HFF-Myc (cell line): ENCODE data around the gene RBP2.
A peak's percentile ranks its signal among the peaks of the same experiment; 100 is the strongest.

ENCODE experiments used
- DNase-seq: peaks from one replicate; pipeline ENCODE4 v3.0.0-alpha.2; 2011; ENCODE audit warnings: low read depth; ENCODE audit errors: extremely low read depth
- H3K4me3 ChIP-seq: replicated peaks from 2 replicates; pipeline ENCODE4 v1.5.1; 2011; ENCODE audit warnings: low read depth, mild to moderate bottlenecking, control low read depth, low read length
- TF ChIP-seq, protein P1 (sequence below): IDR thresholded peaks from 2 replicates; pipeline ENCODE4 v1.5.1; 2012; ENCODE audit warnings: mild to moderate bottlenecking, low read depth, low read length, control low read depth; ENCODE audit errors: missing control alignments

RBP2 gene

DNA sequence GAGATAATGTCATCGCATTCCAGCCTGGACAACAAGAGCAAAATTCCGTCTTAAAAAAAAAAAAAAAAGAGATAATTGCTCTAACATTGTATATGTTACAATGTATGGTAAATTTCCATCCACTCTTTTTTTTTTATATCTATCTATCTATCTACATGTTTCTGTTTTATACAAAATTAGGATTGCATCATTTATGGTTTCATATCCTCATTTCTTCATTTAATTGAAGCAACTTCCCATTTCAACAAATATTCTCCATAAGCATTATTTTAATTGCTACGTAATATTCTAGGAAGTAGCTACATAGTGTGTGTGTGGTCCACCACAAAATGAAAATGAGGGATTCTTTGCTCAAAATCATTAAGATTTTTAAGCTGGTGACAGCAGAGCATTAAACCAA, 44.8 kb upstream of the RBP2 start:
- TF ChIP-seq, protein P1, sequence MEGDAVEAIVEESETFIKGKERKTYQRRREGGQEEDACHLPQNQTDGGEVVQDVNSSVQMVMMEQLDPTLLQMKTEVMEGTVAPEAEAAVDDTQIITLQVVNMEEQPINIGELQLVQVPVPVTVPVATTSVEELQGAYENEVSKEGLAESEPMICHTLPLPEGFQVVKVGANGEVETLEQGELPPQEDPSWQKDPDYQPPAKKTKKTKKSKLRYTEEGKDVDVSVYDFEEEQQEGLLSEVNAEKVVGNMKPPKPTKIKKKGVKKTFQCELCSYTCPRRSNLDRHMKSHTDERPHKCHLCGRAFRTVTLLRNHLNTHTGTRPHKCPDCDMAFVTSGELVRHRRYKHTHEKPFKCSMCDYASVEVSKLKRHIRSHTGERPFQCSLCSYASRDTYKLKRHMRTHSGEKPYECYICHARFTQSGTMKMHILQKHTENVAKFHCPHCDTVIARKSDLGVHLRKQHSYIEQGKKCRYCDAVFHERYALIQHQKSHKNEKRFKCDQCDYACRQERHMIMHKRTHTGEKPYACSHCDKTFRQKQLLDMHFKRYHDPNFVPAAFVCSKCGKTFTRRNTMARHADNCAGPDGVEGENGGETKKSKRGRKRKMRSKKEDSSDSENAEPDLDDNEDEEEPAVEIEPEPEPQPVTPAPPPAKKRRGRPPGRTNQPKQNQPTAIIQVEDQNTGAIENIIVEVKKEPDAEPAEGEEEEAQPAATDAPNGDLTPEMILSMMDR: no peak
- DNase-seq: no peak
- no peak overlapping the region for H3K4me3 ChIP-seq

DNA sequence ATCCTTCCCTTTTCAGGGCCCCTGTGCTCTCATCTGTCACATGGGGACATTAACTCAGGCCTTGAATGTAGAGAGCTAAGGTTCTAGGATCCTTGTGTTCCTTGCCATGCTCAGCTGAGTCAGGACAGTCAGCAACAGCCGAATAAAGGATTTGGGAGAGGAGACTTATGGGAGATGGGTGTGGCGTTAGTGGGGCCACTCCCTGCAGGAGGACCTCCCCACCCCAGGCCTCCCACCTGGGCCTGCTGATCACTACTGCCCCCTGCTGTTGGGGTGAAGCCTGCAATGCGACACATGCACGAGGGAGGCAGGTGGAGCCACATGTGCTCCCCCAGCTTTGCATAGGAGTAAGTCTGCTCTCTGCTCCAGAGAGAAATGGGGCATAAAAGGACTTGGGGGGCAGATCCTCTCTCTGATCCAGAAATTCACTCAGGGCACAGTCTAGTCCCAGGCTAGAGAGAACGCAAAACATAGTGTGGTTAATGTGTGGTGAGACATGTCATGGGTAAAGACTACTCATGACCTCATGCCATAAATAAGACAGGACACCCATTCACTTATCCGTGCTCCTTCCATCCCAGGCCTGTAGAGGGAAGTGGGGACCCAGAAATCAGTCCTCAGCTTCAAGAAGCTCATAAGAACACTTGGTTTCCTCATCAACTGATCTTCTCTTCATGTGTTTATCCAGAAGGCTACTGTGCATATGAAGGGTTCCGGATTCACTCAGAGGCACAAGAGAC, 43.9 kb upstream of the RBP2 start:
- TF ChIP-seq, protein P1: peak; percentile 50
- no peak for DNase-seq
- H3K4me3 ChIP-seq: no peak overlapping the region

DNA sequence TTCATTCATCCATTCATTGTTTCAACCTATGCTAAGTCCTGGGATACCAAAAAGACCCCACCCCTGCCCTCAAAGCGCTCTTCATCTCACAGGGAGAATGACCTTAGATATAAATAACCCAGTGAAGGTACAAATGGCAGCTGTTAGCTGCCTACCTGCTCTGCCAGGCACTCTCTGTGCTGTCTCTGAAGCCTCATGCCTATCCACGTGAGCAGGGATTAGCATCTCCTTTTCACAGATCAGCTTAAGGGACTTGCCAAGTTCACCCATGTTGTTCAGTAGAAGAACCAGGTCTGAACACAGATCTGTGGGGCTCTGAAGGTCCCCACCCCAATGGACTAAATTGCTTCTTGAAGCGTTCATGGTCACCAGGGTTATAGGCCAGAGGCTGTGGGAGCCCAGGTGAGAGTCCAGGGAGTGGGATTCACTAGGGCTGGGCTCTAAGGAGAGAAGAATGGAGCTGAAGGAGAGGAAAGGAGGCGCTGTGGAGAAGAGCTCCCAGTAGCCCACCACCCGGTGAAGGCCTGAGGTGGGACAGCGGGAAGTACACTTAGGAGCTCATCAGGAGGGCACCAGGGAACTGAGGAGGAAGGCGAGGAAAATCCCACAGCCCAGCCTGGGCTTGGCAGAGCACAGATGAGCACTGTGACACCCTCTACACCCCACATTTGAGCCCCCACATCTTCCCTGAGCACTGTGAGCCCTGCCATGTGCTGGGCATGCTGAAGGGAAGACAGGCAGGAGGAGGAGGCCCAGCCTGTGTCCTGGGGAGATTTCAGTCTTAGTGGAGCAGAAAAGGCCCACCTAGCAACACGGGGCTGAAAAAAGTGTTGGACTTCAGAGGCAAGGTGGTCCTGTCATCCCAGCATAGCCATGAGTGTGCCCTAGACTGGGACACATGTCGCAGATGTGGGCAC, 42.9 kb upstream of the RBP2 start:
- no peak for DNase-seq
- H3K4me3 ChIP-seq: no peak overlapping the region
- TF ChIP-seq, protein P1: no peak

DNA sequence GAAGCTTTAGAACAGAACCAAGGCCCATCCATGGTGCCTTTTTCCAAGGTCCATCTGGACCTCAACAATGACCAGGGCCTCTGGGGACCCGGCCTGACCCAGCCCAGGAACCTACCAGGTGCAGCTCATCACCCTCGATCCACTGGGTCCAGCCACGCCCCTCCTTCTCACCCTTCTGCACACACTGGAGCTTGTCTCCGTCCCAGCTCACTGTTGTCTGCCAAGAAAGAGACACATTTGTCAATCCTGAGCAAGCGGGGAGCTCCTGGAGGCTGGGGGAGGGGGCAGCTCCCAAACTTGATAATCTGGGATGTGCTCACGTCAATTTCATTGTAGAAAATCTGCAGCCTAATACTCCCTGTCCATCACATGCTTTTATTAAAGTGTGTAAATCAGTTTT, 42.0 kb upstream of the RBP2 start:
- TF ChIP-seq, protein P1: no peak
- H3K4me3 ChIP-seq: no peak overlapping the region
- DNase-seq: no peak

DNA sequence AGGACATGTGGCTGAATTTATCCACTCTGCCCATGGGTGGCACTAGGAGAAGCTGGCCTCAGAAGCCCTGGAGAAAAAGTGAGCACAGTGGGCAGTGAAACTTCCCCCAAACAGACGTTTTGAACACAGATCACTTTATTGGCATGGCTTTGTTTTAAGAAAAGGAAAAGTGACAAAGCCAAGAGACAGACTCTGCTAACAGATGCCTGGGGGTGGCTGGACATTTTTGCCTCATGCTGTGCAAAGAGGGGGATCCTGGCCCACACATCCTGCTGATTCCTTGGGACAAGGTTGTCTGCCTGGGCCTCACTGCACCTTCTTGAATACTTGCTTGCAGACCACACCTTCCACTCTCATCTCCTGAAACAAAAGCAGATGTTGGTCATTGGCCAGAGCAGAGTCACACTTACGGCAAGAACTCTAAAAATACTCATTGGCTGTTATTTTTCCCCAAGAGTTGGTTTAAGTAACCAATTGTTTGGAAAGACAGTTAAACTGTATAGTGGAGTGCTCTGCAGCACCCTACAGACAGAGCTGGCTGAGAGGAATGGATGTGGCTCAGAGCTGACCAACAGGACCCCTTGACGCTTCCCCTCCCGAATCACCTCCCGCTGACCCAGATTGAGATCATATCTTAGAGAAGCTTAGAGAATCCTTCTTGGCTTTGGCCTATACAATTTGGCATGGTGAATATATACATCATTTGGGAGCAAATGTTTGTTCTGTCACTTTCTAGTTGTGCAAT, 41.2 kb upstream of the RBP2 start:
- no peak overlapping the region for H3K4me3 ChIP-seq
- DNase-seq: no peak
- TF ChIP-seq, protein P1: no peak

DNA sequence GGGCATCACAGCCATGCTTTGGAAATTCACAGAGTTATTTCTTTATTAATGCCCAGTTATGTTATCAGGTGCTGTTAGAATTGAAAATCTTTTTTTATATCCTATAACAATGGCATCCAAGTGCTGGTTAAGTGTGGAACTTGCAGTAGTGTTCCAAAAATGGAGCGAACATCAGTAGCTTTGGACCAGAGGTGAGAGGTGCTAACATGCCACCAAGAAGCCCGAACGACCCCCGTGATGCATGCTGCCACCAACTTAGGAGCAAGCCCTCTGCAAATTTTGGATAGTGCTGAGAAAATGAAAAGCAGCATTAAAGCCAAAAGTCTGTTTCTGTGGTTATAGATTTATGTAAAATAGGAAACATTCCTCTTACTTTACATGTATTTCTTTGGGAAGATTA, 38.4 kb upstream of the RBP2 start:
- no peak for DNase-seq
- TF ChIP-seq, protein P1: no peak
- H3K4me3 ChIP-seq: no peak overlapping the region
